Hypothalamus (tissue), 51 donors: Measurements from ENCODE around the gene CLCN5.

ENCODE experiments used
- DNase-seq, 51 donors: peaks; one replicate each; lab custom pipeline; 2025; lab: John Stamatoyannopoulos, UW

CLCN5 gene

DNA sequence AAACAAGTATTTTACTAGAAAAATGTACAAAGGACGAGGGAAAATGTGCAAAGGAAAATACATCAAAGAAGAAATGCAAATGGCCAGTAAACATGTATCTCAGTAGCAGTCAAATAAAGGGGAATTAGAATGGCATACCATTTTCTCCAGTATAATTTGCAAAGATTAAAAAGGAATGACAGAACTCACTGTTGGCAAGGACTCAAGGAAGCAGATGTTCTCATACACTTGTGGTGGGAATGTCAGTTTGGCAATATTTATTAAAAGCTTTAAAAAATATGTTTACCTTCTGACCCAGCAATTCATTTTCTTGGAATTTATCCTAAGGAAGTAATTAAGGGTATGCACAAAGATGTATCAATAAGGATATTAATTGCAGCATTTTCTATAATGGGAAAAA lies 7.6 kb downstream of the CLCN5 start:
- no peak for DNase-seq

DNA sequence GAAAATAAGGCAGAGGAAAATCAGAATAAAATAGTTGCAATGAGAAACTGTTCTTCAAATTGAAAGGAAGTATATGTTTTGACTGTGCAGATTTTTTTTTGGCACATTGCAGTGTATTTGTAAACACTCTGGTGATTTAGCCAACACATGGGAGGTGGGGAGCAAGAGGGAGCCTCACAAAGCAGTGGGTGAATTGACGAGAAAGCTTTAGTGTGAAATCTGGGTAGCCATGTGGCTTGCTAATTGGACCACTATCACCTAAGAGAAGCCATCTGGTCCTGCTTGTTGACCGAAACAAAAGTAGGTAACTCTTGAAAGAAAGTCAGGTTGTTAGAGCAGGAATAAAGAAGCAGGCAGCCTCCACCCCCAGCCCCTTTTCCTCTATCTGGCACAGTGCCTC lies 10.4 kb downstream of the CLCN5 start:
- no peak for DNase-seq

DNA sequence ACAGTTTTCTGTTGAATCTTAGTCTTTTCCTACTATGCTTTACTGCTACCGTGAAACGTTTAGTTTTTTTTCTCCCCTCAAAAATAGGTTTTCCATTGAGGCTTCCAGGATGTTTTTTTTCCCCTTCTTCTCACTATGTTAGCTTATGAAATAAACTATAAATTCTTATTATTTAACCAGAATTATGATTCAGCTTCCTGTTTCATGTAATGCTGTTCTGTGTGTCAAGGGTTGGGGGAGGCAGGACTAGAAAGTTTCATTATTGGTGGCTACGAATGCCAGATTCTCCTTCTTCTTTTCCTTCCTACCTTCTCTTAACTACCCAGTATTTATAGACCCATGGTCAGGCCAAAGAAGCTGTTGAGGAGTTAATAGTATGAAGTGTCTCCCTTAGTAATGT lies 11.8 kb downstream of the CLCN5 start:
- no peak for DNase-seq

DNA sequence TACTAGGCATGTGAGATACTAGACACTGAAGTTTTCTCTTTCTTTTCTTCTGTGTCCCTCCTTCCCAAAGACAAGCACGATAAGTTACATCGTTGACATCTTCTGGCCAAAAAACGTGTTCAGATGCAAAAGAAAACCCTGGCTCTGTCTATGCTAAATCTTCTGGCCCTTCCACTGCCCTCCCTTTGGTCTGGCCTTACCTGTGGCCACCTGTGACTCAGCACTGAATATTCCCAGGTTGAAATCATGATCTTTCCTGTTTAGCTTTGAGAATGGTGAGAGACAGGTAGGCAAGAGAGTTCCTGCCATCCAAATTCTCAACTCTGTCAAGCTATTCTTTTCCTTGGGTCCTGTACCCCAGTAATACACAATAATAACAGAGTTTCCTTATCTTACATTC lies 12.3 kb downstream of the CLCN5 start:
- no peak for DNase-seq

DNA sequence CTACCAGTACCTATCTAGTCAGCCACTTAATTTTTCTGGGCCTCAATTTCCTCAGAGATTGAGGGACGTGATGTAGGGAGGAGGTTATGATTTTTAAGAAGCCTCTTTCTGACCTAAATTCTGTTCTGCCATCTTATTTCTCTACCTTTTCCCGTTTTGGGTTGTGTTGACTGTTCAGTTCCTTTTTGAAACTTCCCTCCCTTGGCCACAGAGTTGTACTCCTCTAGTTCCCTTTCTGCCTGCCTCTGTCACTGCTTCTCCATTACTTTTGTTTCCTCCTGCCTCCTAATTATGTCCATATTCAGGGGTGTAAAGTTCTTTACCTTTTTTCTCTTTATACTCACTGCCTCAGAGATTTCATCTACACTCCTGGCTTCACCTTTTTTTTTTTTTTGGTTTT lies 25.4 kb downstream of the CLCN5 start:
- DNase-seq: no peak

DNA sequence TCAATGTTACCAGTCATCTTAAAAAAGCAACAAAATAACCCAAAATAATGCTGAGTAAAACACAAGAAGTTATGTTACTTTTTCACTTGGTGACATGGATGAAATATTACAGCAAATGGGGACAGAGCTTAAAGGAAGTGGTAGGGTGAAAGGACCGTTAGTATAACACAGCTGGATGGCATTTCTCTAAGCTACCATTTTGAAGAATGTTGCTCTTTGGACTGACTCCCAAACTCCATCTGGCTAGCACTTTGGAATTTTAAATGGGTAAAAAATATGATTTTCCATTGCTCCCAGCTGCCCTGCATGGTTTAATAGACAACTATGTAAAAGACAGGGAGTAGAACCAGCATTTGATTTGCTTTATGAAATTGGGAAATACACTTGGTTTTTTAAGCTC lies 27.6 kb downstream of the CLCN5 start:
- DNase-seq: no peak

DNA sequence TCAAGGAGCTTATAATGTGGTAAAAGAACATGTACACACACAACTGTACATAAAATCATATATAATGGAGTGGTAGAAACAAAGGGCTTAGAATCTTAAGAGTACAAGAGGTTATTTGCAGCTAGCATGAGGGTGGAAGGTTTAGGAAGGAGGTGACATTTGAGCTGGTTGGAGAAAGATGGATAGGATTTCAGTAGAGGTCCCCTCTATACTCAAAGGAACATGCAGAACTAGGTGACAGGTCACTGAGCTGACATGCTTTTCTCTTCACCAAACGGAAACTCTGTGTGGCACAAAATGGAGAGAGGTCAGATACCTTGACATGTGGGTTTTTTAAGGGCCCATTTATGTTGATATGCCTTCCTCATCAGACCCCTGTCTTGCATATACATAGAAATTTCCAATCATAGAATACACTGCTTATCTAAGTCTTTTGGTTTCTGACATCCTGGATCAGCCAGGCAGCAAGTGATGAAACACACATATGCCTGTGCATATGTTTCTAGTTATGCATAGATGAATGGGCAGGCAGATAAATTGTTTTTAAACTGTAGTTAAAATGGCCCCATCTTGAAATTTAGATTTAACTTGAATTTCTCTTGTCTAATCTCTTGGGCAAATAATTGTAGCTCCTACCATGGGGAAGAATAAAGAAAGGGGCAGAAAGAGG lies 29.3 kb downstream of the CLCN5 start:
- DNase-seq: no peak

DNA sequence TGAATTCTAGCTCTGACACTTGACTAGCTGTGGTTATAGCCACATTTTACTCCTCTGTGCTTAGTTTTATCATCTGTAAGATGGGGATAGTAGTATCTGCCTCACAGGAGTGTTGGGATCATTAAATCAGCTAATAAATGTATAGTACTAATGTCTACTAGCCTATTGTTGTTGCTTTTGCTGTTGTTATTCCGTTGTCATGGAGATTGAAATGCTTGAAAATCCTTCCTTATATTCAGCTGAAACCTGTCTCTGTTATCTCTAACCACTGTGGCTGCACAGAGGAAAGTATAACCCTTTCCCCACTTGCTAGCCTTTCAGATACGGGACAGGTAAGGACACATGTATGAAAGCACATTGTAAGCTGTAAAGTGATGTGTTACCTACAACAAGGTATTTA lies 33.9 kb downstream of the CLCN5 start:
- no peak for DNase-seq

DNA sequence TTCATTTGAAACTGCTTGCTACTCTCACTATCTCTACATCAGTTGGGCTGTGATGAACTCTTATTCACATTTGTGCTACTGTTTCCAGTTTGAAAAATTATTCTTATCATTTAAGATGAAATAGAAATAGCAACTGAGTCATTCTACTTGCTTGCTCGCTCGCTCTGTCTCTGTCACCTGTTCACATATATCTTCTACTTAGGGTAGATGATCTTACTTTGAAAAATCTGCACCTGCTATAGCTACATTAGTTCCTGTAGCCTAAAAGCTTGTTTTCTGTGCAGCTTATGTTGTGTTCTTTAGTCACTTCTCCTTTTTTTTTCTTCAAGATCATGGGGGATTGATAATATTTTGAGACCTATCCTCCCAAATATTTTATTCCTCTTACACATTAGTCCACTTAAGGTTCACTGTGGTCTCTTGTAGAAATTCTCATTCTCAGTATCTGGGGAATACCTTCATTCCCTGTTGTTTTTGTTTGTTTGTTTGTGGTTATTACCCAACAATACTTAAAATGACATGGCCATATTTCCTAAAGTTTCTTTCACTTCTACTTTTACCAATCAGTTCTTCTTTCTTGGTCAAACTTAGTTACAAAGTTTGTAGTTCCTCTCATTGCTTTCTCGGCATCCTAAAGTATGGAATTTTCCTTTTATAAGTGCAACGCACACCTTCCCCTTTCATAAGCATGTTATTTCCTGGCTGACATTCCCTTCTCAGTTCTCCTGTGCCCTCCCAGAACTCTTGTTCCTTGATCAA lies 36.5 kb downstream of the CLCN5 start:
- DNase-seq: no peak

DNA sequence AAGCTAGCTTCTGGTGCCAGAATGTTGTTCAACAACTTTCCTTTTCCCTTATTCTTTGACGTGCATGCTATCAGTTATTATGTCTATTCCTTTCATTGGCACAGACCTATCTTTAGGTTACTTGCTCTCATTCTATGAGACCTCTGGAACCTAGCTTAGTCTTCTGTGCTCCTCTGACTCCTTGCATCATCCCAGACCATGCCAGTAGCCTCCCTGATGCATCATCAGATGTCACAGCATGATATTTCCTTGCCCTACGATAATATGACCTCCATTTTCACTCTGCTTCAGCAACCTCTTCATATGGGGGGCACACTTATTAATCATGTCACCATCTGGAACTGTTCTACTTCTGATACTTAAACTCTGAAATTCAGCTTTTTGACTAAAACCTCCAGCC lies 37.2 kb downstream of the CLCN5 start:
- DNase-seq: no peak

DNA sequence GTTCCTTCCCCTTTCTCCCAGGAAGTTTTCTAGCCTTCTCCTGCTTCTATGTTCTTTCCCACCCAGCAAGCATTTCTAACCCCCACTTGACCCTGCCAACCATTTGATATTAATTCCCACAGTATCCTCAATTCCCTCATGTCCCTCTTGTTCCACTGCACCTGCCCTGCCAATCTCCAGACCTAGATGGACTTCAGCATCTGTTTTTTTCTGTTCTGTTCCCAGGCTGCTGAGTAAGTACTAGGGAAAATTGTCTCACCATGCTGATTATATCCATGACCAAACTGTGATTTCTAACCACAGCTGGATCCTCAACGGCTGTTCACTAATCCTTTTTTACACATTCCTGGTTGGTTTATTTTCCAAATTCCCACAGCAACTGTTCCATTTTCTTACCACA lies 37.7 kb downstream of the CLCN5 start:
- DNase-seq: no peak

DNA sequence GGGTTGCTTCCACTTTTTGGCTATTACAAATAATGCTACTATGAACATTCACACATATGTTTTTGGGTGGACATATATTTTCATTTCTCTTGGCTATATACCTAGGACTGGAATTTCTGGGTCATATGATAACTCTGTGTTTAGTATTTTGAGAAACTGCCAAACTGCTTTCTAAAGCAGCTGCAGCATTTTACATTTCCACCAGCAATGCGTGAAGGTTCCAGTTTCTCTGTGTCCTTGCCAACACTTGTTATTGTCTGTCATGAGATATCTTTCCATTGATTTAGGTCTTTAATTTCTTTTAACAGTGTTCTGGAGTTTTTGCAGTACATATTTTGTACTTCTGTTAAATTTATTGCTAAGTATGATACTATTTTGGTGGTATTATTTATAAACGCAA lies 48.3 kb downstream of the CLCN5 start:
- no peak for DNase-seq

DNA sequence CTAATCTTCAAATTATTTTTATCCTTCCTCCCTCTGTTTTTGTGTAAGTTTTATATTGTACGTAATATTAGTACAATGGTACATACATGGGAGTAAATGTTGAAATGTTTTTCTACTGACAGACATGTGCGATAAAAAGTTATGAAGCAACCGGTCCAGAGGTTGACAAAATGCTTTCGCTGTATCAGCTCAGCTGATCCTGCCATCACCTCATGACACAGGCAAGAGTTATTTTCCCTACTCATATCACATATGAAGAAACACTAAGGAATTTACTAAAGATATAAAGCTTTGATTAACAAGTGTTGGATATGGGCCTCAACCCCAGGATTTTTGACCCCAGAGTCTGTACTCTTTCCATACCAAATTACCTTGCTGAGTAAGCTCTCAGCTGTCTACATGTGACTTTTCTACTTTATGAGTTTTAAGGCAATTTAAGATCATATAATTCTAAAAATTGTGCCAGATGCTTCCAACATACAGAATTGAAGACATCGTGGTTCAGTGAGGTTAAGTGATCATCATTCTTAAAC lies 50.0 kb downstream of the CLCN5 start:
- no peak for DNase-seq

DNA sequence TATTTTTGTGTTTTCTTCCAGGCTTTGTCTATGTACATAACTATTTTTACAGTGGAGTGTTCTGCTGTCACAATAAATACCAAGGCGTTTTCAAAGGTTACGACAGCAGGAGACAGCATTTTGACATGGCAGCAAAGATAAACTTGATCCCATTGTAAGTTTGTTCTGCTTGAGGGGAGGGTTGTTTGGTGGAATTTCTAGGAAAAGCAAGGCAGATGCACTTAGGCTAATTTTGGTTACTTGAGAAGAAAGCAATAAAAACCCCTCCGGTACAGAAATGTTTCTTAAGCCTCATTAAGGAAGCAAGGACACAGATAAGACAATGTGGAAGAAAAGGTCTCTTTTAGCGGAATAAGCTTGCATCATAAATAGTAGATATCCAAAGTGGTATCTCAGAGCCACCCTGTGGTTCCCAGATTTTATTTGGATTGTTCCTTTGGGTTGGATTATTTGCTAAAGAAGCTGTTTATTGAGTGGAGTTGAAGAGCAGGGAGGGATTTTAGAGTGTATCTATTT lies 54.3 kb downstream of the CLCN5 start:
- no peak for DNase-seq

DNA sequence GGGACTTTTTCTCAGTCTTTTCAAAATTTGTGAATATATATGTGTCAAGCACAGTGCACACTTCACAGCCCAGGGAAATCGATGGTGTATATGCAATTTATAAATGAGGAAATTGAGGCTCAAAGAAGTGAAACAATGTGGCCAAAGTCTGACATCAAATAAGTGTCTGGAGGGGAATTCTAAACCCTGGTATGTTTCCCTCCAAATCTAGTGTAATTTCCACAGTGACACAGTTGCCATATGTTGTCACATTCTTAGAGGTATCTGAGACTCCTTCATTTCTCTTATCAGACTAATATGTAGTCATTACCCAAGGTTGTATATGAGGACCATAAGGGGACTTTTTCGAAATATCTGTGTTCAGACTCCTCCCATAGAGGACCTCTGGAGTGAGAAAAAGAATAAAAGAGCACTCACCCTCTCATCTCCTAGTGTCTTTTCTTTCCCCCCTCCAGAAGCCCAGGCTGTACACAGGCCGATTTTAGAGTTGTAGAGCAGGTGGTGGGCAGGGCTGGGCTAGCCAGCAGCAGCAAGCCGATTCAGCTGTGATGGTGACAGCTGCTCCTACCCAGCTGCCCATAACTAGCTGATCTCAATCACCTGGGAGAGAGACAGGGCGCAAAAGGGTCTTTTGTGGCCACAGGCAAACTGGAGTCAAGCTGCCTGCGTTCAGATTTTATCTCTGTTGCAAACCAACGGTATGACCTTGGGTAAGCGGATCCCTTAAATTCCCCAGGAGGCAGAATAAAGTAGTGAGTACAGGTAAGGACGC lies 55.1 kb downstream of the CLCN5 start:
- no peak for DNase-seq

DNA sequence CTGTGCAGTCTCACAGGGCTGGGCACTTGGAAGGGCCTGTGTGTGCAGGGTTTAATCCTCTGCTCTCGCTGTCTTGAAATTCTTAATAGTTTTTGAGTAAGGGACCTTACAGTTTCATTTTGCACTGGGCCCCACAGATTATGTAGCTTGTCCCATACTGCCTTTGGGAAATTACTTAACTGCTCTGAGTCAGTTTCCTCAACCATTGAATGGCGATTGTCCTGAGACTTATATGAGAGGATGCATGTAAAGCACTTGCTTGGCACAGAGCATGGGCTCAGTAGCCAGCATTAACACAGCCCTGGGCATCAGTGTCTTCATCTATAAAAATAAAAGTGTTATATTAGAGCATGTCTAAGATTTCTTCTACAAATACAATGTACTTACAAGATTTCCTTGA lies 55.8 kb downstream of the CLCN5 start:
- no peak for DNase-seq

DNA sequence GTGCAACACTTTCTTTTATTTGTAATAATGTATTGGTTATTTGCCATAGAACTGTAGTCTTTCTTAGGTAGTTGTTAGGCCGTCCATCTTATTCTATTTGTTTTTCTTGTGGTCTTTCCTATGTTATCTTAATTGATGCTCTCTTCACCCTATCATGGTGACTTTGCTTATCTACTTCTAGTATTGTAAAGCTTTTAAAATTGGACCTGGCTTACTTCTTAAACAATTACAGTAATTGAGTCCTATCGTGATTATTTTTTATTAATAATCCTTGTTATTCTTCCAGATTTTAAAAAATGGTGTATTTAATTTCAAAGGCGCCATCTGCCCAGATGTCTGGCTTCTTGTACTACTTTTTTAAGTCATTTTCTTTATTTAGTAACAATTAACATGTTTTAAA lies 63.7 kb downstream of the CLCN5 start:
- DNase-seq: no peak

DNA sequence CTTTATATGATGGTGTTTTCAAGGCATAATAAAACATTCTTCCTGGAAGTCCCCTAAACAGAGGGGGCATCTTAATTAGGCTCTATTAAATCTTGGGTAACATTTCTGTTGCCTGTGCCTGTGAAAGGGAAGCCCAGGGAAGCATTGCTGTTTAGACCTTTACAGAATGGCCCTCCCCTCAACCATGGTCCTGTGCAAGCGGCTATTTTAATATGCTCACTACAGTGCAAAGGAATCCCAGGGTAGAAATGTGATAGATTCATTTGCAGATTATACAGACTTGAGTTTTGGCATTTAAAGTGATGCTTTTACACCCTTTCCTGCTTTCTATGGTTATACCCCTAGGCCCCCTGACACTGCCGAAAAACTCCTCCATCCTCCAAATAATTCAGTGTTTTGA lies 65.3 kb downstream of the CLCN5 start:
- no peak for DNase-seq

DNA sequence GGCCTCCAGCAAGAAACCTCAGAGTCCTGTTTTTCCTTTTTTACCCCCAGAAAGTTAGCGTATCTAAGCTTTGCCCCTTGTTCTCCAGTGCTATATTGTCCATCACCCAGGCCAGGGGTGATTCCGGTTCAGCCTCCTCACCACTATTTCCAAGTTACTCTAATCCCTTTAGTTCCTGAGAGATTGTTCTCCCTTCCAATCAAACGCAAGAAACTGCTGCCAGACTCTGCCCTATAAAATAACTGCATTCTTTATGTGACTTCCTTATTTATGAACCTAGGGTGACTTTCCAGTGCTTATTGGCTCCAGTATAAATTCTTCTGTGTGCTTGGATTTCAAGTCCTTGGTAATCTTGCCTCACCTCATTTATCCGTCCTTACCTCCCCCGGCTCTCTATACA lies 65.7 kb downstream of the CLCN5 start:
- DNase-seq: no peak

DNA sequence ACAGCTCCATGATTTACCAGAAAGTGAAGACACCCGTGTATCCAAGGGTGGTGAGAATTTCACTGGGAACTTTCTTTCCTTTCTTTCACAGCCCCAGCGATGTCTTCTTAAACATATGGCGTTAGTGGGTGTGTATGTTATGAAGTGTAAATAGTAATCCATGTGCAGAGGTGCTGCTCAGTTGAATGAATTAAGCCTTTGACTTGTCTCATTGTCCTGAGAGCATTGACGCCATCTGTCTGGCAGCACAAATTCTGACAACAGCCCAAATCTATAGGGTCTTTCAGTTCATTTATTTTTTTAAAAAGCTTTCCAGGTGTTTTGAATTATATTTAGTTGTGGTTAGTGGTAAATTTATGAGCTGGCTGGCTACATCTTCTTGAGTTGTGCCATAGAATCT lies 69.4 kb downstream of the CLCN5 start:
- no peak for DNase-seq

DNA sequence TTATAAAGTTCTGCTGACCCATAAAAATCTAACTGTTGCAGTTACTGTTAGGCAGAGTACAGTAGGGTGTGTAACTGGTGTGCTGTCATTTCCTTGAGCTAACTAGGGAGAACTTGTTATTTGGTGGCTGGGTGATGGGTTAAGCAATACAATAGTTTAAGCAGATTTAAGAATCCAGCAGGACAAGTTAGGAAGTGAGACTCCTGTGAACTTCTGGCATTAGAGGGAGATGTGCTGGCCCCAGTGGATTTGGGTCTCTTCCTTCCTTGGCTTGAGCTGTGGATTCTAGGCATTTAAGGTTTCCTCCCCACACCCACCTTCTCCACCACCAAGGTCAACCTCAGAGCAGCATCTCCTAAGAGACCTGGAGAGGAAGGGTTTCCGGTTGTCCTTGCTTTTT lies 70.5 kb downstream of the CLCN5 start:
- DNase-seq: no peak
